Fibroblast of villous mesenchyme (primary cell): ENCODE measurements around the gene WRAP73. TPM values are rescaled to one million over a fixed set of nuclear protein-coding genes. Genes with fewer than 3 reads are reported as not detected.
"Not testable (repeated sequence)": the region's sequence is repeated elsewhere in the genome, so short reads cannot be mapped to it uniquely, and the experiment has no call there.

ENCODE experiments used
- DNase-seq: peaks from one replicate; pipeline ENCODE4 v3.0.0-alpha.2; 2010; ENCODE audit warnings: low read depth
- H3K4me3 ChIP-seq: 2 replicates; pipeline ENCODE4 v1.5.1; 2011; ENCODE audit warnings: low read depth, mild to moderate bottlenecking, low read length
- total RNA-seq: library from RNA; depleted of rRNA; stranded (reverse); fragments of >200 nt; gene quantifications from 2 replicates; pipeline ENCODE4 v1.2.3, GENCODE V29; 2012
- TF ChIP-seq, protein P1 (sequence below): IDR thresholded peaks from 2 replicates; pipeline ENCODE4 v1.5.1; 2012; ENCODE audit warnings: low read depth, mild to moderate bottlenecking, low read length; ENCODE audit not compliant: insufficient read depth

WRAP73 gene
- total RNA-seq, 1 donor = 12.5 TPM

DNA sequence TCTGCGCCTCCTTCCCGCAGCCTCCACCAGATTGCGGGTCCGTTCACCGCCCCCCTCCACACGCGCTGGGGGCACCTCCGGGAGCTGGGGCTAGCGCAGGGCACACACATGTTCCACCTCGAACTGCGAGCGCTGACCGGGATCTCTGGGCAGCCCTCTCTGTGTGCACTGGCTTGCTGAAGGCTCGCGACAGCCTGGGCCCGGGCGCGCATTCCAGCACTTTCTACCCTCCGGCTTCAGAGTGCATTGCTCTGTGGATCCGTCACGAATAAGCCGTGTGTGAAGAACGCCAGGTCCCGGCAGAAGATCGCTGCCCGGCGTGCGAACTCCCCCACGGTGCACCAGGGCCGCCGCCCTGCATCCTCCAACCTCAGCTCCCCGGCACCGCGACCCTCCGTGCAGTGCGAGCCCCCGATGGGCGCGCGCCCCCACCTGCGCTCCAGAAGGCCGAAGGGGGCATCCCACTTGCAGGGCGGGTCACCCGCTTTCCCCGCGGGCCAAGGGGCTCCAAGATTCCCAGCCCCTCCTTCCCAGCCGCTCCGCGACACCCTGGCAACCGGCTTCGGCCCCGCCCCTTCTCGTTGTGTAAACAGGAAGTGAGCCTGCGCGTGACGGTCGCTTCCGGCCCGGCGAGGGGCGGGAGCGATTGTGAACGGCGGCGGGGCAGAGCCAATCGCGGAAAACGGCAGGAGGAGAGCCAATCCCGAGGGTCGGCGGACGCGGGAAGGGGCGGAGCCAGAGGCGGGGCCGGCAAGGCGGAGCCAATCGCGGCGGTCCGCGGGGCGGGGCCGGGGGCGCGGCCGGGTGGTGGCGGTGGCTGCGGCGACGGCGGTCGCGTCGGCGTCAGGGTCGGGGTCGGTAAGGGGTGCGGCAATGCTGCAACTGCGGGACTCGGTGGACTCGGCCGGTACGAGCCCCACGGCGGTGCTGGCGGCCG, 25.4 kb downstream of the WRAP73 start, which contains the start of gene TPRG1L:
Gene TPRG1L, plus strand, starts transcription at position 816 of the 937 bp plus-strand sequence. Its CDS starts 58 bp downstream, at position 874.
- TF ChIP-seq, protein P1, sequence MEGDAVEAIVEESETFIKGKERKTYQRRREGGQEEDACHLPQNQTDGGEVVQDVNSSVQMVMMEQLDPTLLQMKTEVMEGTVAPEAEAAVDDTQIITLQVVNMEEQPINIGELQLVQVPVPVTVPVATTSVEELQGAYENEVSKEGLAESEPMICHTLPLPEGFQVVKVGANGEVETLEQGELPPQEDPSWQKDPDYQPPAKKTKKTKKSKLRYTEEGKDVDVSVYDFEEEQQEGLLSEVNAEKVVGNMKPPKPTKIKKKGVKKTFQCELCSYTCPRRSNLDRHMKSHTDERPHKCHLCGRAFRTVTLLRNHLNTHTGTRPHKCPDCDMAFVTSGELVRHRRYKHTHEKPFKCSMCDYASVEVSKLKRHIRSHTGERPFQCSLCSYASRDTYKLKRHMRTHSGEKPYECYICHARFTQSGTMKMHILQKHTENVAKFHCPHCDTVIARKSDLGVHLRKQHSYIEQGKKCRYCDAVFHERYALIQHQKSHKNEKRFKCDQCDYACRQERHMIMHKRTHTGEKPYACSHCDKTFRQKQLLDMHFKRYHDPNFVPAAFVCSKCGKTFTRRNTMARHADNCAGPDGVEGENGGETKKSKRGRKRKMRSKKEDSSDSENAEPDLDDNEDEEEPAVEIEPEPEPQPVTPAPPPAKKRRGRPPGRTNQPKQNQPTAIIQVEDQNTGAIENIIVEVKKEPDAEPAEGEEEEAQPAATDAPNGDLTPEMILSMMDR = no peak
- DNase-seq = peak; percentile 95

DNA sequence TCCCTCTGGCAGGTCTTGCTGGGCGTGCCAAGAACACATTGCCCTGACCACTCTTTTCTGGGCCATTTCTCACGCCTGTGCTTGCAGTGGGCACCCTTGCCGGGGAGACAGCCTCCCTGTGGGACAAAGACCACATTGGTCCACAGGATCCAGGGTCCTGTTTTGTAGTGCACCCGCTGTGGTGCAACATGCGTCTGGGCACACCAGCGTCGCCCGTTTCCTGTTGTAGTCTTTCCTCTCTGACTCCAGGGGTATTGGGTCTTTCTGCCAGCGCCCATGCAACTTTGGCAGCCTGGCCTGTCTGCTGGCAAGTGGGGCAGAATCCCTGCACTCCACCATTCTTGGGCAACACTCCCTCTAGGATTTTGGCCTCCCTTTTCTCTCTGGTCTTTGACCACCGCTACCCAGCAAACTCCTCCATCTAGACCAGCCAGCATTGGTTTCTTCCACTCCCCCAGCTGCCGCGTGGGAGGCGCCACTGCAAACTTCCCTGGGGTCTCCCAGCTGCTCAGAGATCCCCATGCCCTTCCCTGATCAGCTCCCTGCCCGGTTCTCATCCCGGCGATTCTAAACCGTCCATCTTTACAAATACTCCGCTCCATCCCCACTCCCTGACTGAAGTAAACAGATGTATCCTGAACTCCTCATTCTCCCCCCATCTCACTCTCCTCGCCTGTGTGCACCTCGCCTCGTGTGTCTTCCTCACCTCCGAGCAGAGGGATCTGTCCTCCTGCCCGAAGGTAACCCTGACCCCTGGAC, 26.3 kb downstream of the WRAP73 start:
- DNase-seq = no peak
- peak overlapping the region; percentile 75 for H3K4me3 ChIP-seq
- TF ChIP-seq, protein P1 = no peak

More for the DNA sequence above, 25.4 kb downstream of the WRAP73 start, which contains the start of gene TPRG1L:
- H3K4me3 ChIP-seq = peak within 1 kb of the TSS; percentile 75

GRCh38 chr1:3622102-3622501, 27.8 kb downstream of the WRAP73 start:
- not testable (repeated sequence) for DNase-seq, H3K4me3 ChIP-seq

- not testable (repeated sequence) for DNase-seq, H3K4me3 ChIP-seq
- TF ChIP-seq, protein P1 = peak; percentile 61
Measured at GRCh38 chr1:3621151-3621671, 28.7 kb downstream of the WRAP73 start.

GRCh38 chr1:3620708-3621107, 29.2 kb downstream of the WRAP73 start:
- no peak for DNase-seq
- TF ChIP-seq, protein P1 = no peak
- no peak overlapping the region for H3K4me3 ChIP-seq

DNA sequence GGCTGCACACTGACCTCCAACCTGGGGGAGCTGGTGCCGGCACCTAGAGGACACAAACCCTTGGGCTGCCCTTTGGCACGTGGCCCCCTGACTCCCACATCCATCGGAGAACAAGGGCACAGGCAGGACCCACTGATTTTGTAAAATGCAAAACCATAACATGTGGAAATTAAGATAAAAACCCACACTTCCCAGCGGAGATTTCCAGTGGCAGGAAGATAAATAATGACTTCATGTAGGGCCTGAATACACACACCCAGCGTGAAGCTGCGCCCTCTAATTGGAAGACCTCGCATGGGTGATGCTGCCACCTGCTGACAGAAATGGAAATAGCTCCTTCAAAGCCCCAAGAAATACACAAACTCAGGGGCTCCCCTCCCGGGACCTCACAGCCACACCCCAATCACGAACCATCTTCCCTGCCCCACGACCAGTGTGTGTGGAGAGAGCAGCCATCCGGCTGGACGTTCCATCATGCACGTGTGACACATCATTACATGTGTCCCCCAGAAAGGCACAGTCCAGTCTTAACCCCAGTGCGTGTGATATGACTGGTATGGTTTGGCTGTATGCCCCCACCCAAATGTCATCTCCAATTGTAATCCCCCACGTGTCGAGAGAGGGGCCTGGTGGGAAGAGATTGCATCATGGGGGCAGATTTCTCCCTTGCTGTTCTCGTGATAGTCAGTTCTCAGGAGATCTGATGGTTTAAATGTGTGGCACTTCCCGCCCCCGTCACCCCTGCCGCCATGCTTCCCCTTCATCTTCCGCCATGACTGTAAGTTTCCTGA, 30.8 kb downstream of the WRAP73 start:
- DNase-seq = peak; percentile 82
- TF ChIP-seq, protein P1 = peak; percentile 79
- H3K4me3 ChIP-seq = no peak overlapping the region
